A673 (cell line): ENCODE results near the gene CEACAM19.

ENCODE experiments used
- CTCF ChIP-seq: fragments of 300-800, 200-600 bp; sonication (generic); conservative IDR thresholded peaks from 2 replicates; pipeline ENCODE4 v1.5.1; 2017; ENCODE audit warnings: low read depth, mild to moderate bottlenecking, antibody characterized with exemption, low read length, moderate library complexity, mixed read lengths
- EZH2 ChIP-seq: fragments of 200-600 bp; sonication (generic); IDR thresholded peaks from 2 replicates; pipeline ENCODE4 v1.6.1; 2017; ENCODE audit warnings: borderline replicate concordance, low read depth, mild to moderate bottlenecking, mixed read lengths, antibody characterized with exemption, low read length; ENCODE audit not compliant: poor library complexity, severe bottlenecking

- TF ChIP-seq CTCF = no peak
- TF ChIP-seq EZH2 = no peak
Observed at GRCh38 chr19:44666852-44667556, 4.3 kb upstream of the CEACAM19 start.
